Pancreas (tissue), 10 donors: ENCODE measurements around the gene SLMAP. TPM values are rescaled to one million over a fixed set of nuclear protein-coding genes. Genes with fewer than 3 reads are reported as not detected.

Experiments used
- ATAC-seq, 4 donors: fragments of 200-7000 bp; cut with Tn5 transposase; one replicate each; pipeline versions ENCODE4 v1.8.0 to v1.9.1; 2020; ENCODE audit warnings: mild to moderate bottlenecking in 4 of 4, moderate library complexity in 4 of 4
- DNase-seq, 6 donors: peaks; one replicate each; pipeline ENCODE4 v3.0.0-alpha.2; 2020
- FAIRE-seq: peaks from 2 replicates; lab custom pipeline; 2012; peaks lifted over from hg19 to GRCh38; lab: Jason Lieb, UNC
- H3K27ac ChIP-seq, 4 donors: fragments of 200-600 bp; sonication (generic); 1 replicate in 3 of 4; 2 replicates in 1 of 4; pipeline versions ENCODE4 v1.5.0 to v1.8.0; 2020
- H3K27me3 ChIP-seq, 4 donors: fragments of 200-600 bp; one replicate each; pipeline ENCODE4 v1.8.0; 2021
- H3K36me3 ChIP-seq, 3 donors: fragments of 200-600 bp; sonication (generic) in 1 of 3; one replicate each; pipeline versions ENCODE4 v1.5.0 to v1.8.0; 2020 to 2021
- H3K4me1 ChIP-seq, 3 donors: fragments of 200-600 bp; one replicate each; pipeline ENCODE4 v1.8.0; 2021
- H3K4me3 ChIP-seq, 4 donors: fragments of 200-600 bp; sonication (generic) in 2 of 4; one replicate each; pipeline versions ENCODE4 v1.5.0 to v1.8.0; 2020 to 2021
- H3K9me3 ChIP-seq, 4 donors: fragments of 200-600 bp; one replicate each; pipeline ENCODE4 v1.8.0; 2021
- CTCF ChIP-seq, 4 donors: fragments of 200-600 bp; sonication (generic) in 3 of 4; IDR thresholded peaks; one replicate each; pipeline versions ENCODE4 v1.5.0 to v1.8.0; 2021; ENCODE audit warnings: antibody characterized with exemption in 4 of 4
- WGBS, 2 donors: extraction: QIAGEN DNeasy Blood & Tissue Kit; methylation state at CpG; one replicate each; pipeline ENCODE4 v1.1.7; 2013; 5-methylcytosine and 5-hydroxymethylcytosine counted together
- intact Hi-C, 3 donors: fragments of 100-400 bp; cut with DNase I; formaldehyde crosslinking; loops; one replicate each; pipeline versions ENCODE4 v1.11.1 to v1.14.2; 2022
- polyA plus RNA-seq, 2 donors: library from polyadenylated mRNA; stranded (reverse); fragments of 200-250 nt; gene quantifications; one replicate each; pipeline ENCODE4 v1.2.3, GENCODE V29; 2013
- total RNA-seq, 6 donors: library from RNA; stranded (reverse); fragmentation: NEBNext Ultra II Directional in 4 of 6; extraction: Animal tissue kit (Norgen Biotek cat#: 25700) in 4 of 6; gene quantifications; one replicate each; pipeline versions ENCODE4 v1.2.1 to v1.2.4, GENCODE V29; 2021 to 2023
- donor health status: healthy with polysubstance abuse.
- donor health status: DM: no; HTN: no; CAD: no; lungs with moderate emphysema.
- donor health status: DM: no; HTN: no; CAD: no.
- donor health status: control.
- donor health status: control.
- donor health status: Bipolar disorder and iron deficiency.
- donor health status: DM: yes; HTN: yes; CAD: no.
- donor health status: DM: no; HTN: no; CAD: no.
- donor health status: DM: no; HTN: no; CAD: no.
- donor health status: DM: yes; HTN: yes; CAD: no.

The SLMAP gene
- total and polyA plus RNA-seq, 8 donors: 9.0 to 39.6 (median 22.7) TPM

GRCh38 chr3:57900786-57901185, 144.7 kb downstream of the SLMAP start:
- 91 to 93% methylated on average over 2 of the region's 2 CpGs for WGBS, 2 donors
- H3K9me3 ChIP-seq: no peaks in the 10 kb centered on the region
- H3K4me3 ChIP-seq: no peak overlapping the region
- intact Hi-C loops: no loop called here
- DNase-seq: no peak
- ATAC-seq: no peak
- H3K27me3 ChIP-seq: no peaks in the 10 kb centered on the region
- no peaks in the 10 kb centered on the region for H3K4me1 ChIP-seq
- no peak overlapping the region for H3K27ac ChIP-seq
- peaks cover 0 to 18% (median 4%) of the 10 kb centered on the region in 3 donors for H3K36me3 ChIP-seq
- FAIRE-seq: no peak
- no peak for TF ChIP-seq CTCF (IDR thresholded peaks at IDR 0.05)

GRCh38 chr3:57903124-57903890, 147.2 kb downstream of the SLMAP start:
- TF ChIP-seq CTCF (IDR thresholded peaks at IDR 0.05): no peak
- intact Hi-C loops: no loop called here
- FAIRE-seq (no peak), ATAC-seq (no peak), DNase-seq (no peak)
- Histone ChIP-seq H3K27me3 (no peaks in the 10 kb centered on the region), H3K4me3 (no peak overlapping the region), H3K36me3 (peaks cover 0 to 13% (median 0%) of the 10 kb centered on the region in 3 donors), H3K4me1 (no peaks in the 10 kb centered on the region), H3K27ac (no peak overlapping the region), H3K9me3 (no peaks in the 10 kb centered on the region)
- WGBS, 2 donors: 91 to 94% methylated on average over 3 of the region's 3 CpGs

- no peak overlapping the region for H3K27ac ChIP-seq
- FAIRE-seq (peak; percentile 68), DNase-seq (no peak), ATAC-seq (peak in 2 of 4 donors; percentile 35 to 43)
- no peak overlapping the region for H3K4me3 ChIP-seq
- WGBS, 2 donors: 66 to 73% methylated on average over 2 of the region's 2 CpGs
- H3K27me3 ChIP-seq: no peaks in the 10 kb centered on the region
- intact Hi-C loops: no loop called here
- no peak for TF ChIP-seq CTCF (IDR thresholded peaks at IDR 0.05)
- H3K4me1 ChIP-seq: no peaks in the 10 kb centered on the region
- H3K9me3 ChIP-seq: no peaks in the 10 kb centered on the region
- H3K36me3 ChIP-seq: peaks cover 0 to 29% (median 0%) of the 10 kb centered on the region in 3 donors
Measured at GRCh38 chr3:57910990-57911389, 154.9 kb downstream of the SLMAP start.

- H3K27ac ChIP-seq: no peak overlapping the region
- H3K4me1 ChIP-seq: no peaks in the 10 kb centered on the region
- no peaks in the 10 kb centered on the region for H3K27me3 ChIP-seq
- H3K36me3 ChIP-seq: peaks cover 0 to 30% (median 0%) of the 10 kb centered on the region in 3 donors
- intact Hi-C loops: no loop called here
- 70 to 80% methylated on average over 2 of the region's 2 CpGs for WGBS, 2 donors
- H3K9me3 ChIP-seq: no peaks in the 10 kb centered on the region
- no peak for FAIRE-seq
- no peak for ATAC-seq
- no peak for TF ChIP-seq CTCF (IDR thresholded peaks at IDR 0.05)
- no peak overlapping the region for H3K4me3 ChIP-seq
- DNase-seq: no peak
Measured at GRCh38 chr3:57911593-57911992, 155.5 kb downstream of the SLMAP start.

GRCh38 chr3:57917601-57918000, 161.5 kb downstream of the SLMAP start:
- Histone ChIP-seq H3K27me3 (no peaks in the 10 kb centered on the region), H3K4me3 (no peak overlapping the region), H3K27ac (no peak overlapping the region), H3K36me3 (peaks cover 0 to 20% (median 5%) of the 10 kb centered on the region in 3 donors), H3K9me3 (no peaks in the 10 kb centered on the region), H3K4me1 (peaks cover 0 to 5% (median 4%) of the 10 kb centered on the region in 3 donors)
- 59 to 74% methylated on average over 1 of the region's 1 CpG for WGBS, 2 donors
- TF ChIP-seq CTCF (IDR thresholded peaks at IDR 0.05): no peak
- intact Hi-C loops: no loop called here
- FAIRE-seq: no peak
- no peak for DNase-seq
- ATAC-seq: no peak
